HG03575 (cell line): ENCODE data around the gene BECN2.

Experiments
- ATAC-seq: cut with Tn5 transposase; IDR thresholded peaks from one replicate; pipeline ENCODE4 v1.9.1; 2021; ENCODE audit not compliant: unreplicated experiment, insufficient number of reproducible peaks, low FRiP score; ENCODE audit errors: extremely low read depth

The BECN2 gene

GRCh38 chr1:241957692-241958494 lies at the start of gene BECN2:
Gene BECN2, plus strand, starts transcription at chr1:241957767. Its CDS starts 0 bp downstream, at chr1:241957767.
- no peak for ATAC-seq

GRCh38 chr1:241916196-241916595 lies 41.4 kb upstream of the BECN2 start:
- ATAC-seq, result no peak

DNA sequence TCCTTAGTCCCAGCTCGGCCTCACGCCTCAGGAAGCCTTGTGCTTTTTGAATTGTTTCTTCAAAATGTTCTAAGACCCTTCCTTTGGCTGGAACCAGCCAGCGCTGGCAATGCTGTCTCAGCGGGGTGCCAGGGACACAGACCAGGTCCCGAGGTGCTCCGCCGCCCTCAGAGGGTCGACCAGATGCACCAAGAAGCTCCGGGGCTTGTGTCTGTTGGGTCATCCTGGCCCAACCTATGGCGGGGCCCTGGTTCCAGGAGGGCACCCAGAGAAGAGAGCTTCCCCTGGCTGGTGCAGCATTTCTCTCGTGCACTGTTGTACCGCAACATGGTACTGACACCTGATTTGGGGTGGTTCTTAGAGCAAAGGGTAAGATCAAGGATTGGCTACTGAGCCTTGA lies 40.1 kb upstream of the BECN2 start:
- ATAC-seq, result no peak

DNA sequence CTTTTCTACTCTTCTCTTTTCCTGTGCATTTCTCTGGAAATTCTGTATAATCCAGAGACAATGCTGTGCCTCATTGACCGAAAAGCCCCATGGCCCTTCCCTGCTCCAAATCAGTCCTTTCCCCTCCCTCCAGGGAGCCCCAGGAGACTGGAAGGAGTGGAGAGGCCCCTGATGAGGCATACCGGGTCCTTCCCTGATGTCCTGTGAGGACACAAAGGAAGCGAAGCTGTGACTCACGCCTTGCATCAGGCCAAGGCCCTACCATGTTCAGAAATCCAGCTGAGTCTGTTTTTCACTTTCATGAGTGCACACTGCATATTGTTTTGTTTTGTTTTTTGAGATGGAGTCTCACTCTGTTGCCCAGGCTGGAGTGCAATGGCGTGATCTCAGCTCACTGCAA lies 38.7 kb upstream of the BECN2 start:
- no peak for ATAC-seq

DNA sequence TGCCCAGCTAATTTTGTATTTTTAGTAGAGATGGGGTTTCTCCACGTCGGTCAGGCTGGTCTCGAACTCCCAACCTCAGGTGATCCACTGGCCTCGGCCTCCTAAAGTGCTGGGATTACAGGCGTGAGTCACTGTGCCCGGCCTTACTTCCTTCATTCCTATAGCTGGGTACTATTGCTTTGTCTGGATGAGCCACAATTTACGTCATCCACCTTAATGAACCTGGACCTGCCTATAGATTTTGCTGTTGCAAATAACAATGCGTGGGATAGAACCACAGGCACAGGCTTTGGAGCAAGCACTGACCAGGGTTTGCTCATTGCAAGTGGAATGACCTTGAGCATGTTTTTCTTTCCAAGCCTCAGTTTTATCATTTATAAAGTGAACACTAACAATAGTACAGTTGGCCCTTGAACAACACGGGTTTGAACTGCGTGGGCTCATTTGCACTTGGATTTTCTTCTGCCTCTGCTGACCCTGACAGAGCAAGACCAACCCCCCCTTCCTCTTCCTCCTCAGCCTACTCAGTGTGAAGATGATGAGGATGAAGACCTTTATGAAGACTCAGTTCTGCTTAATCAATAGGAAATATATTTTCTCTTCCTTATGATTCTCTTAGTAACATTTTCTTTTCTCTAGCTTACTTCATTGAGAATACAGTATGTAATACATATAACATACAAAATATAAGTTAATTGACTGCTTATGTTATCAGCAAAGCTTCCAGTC lies 33.3 kb upstream of the BECN2 start:
- no peak for ATAC-seq

DNA sequence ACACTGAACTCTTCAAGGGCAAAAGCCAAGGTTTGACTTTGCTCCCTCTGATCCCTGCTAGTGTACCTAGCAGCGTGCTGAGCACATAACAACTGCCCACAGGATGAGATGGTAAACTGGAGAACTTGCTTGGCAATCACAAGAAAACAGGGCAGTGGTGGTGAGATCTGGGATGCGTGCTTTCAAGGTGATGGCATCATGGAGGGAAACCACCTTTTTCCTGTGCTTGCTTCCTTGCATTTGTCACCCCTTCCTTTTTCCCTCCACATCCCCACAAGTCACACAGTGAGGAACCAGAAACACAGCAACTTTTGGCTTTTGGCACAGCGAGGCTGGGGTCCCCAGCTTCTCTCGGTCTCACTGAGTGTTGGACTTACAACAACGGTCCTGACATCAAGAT lies 31.4 kb upstream of the BECN2 start:
- ATAC-seq, result no peak

GRCh38 chr1:241927321-241927720 lies 30.2 kb upstream of the BECN2 start:
- no peak for ATAC-seq

DNA sequence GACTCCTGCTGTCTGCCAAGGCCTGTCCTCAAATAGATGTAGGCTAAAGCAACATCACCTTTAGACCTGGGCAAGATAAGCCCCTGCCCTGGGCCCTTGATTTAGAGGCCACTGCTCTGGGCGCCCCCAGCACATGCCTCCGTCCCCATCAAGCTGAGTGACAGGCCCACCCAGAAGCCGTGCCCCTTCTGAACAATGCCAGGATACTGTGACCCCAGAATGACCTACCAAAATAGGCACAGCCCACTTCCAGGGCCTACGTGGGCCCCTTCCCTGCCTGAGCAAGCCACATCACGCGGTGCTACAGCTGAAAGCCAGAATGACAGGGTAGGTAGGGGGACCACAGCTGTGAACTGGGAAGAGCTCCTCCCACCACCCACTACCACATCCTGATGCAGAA lies 24.7 kb upstream of the BECN2 start:
- ATAC-seq, result no peak

DNA sequence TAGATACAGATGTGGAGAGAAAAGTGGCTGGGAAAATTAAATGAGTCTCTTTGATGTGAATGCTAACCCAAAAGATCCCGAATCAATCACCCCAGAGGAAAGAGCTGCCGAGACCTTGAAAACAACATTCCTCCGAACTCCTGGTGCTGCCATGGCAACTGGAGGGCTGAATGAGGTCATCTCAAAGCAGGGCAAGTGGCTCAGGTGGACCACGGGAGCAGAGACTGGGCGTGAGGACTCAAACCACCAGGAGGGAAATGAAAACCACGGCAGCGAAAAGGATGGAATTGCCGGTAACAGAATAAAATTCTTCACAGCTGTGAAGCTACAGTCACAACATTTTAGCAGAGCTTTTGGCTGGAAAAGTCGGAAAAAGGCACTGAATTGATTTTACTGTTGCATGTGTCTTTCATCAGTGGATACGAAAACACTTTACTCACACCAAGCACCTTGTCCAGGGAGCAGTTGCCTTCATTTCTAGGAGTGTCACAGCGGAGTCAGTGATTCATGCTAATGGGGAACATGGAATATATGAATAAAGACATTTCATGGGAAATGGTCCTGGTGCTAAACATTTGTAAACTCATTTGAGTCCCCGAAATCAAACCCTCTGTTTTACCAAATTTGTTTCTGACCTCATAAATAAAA lies 23.2 kb upstream of the BECN2 start:
- ATAC-seq, result no peak

GRCh38 chr1:241934866-241935265 lies 22.7 kb upstream of the BECN2 start:
- no peak for ATAC-seq

- no peak for ATAC-seq
Measured at GRCh38 chr1:241939798-241940197, 17.8 kb upstream of the BECN2 start.

DNA sequence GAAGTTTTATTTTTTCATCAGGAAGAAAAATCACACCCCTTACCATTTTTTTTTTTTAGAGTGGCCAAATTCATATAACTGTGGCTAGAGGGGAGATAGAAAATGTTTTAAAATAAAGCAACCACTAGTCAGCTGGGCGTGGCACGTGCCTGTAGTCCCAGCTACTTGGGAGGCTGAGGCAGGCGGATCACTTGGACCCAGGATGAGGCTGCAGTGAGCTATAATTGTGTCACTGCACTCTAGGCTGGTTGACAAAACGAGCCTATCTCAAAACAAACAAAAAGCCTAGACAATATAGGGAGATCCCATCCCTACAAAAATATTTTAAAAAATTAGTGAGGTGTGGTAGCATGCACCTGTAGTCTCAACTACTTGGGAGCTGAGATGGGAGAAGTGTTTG lies 14.8 kb upstream of the BECN2 start:
- no peak for ATAC-seq

DNA sequence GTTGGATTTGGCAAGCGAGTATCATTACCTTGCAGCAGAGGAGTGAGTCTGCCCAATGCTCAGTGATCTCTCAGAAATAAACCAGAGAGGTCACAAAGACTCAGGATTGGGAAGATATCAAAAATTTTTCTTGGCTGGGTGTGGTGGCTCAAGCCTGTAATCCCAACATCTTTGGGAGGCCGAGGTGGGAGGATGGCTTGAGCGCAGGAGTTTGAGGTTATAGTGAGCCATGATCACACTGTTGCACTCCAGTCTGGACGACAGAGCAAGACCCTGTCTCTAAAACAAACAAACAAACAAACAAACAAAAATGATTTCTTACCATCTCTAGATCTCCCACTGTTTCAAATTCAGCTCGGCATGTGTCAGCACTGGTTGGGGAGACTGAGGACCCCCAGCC lies 13.3 kb upstream of the BECN2 start:
- ATAC-seq, result no peak

DNA sequence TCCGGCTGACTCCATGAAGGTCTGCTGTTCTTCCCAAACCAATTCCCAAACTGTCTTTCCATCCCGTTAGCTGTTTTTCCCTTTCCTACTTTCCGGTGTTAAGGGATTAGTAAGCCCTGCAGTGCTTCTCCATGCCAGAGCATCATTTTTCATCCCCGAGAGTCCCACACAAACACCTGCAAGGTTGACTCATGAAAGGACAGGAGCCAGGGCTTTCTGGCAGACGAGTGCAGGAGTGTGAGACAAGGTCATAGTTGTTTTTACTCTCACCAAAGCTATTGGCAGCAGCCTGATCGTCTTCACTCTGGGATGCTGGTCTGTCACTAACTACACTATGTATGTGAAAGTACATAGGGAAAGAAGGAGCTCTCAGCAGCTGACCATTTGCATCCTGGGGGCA lies 10.2 kb upstream of the BECN2 start:
- no peak for ATAC-seq

DNA sequence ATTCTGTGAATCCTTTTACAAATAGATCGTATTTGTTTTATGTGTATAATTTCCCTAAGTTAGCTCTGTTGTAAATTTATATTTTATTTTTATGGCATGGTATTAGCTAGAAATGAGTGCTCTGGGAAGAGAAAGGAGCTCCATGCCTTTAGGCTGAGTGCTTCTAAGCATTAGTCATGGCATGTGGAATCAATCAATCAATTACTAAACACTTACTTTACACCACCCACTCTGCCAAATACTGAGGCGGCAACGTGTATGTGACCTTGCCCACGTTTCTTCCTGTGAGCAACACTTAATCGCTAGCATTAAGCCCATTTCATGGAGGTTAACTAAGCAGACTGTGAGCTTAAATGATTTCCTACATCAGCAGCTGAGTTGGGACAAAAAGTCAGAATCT lies 7.2 kb upstream of the BECN2 start:
- no peak for ATAC-seq

DNA sequence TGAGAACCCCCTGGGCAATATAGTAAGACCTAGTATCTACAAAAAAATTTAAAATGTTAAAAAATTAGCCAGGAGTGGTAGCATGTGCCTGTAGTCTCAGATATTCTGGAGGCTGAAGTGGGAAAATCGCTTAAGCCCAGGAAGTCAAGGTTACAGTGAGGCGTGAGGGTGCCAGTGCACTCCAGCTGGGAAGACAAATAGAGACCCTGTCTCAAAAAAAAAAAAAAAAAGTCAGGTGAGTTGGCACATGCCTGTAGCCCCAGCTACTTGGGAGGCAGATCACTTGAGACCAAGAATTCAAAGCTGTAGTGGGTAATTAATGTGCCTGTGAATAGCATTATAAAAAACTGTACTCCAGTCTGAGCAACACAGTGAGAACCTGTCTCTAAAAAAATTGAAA lies 4.6 kb downstream of the BECN2 start:
- no peak for ATAC-seq

- ATAC-seq, result no peak
Measured at GRCh38 chr1:241963722-241964121, 6.2 kb downstream of the BECN2 start.

DNA sequence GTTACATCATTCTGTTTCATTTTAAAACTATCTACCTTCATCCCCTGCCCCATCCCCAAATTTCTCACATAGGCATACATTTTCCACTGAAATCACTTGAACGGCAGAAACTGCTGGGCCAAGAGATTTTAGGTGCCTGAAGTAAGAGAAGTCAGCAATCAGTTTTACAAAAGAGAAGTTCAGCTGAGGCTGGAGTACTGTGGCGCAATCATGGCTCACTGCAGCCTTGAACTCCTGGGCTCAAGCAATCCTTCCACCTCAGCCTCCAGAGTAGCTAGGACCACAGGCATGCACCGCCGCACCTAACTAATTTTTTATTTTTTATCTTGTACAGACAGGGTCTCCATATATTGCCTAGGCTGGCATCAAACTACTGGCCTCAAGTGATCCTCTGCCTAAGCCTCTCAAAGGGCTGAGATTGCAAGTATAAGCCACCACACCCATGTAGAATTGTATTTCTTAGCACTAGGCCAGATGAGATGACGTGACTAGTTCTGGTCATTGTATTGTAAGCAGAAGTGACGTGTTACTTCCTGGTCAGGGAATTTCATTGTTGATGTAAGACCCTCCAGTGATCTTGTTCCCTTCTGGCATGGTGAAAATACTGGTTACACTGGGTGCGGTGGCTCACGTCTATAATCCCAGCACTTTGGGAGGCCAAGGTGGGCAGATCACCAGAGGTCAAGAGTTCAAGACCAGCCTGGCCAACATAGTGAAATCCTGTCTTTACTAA lies 7.1 kb downstream of the BECN2 start:
- no peak for ATAC-seq

- ATAC-seq, result no peak
Measured at GRCh38 chr1:241968611-241969010, 11.0 kb downstream of the BECN2 start.
